HG03520 (cell line): Measurements from ENCODE around the gene FAM135A.
"Not testable (repeated sequence)": the region's sequence is repeated elsewhere in the genome, so short reads cannot be mapped to it uniquely, and the experiment has no call there.

Experiments
- ATAC-seq: cut with Tn5 transposase; IDR thresholded peaks from one replicate; pipeline ENCODE4 v1.9.1; 2021; ENCODE audit warnings: mild to moderate bottlenecking, moderate library complexity; ENCODE audit not compliant: unreplicated experiment

FAM135A gene

DNA sequence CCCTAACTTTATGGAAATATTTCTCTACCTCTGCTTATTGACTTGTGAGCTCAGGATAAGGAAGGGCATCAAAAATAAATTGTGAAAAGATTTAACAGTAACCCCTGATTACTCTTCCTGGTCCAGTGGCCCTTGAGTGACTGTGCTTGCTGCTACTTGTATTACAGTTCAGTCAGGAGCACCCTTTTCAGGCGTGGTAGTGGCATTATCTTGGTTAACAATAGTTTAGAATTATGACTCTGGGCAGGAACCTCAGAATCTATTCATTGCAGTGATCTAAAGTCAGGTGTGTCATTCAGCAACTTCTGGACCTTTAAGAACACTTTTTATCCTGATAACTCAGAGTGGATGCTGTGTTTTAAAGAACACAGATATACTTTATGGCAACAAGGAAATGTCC lies 43.4 kb downstream of the FAM135A start:
- no peak for ATAC-seq

DNA sequence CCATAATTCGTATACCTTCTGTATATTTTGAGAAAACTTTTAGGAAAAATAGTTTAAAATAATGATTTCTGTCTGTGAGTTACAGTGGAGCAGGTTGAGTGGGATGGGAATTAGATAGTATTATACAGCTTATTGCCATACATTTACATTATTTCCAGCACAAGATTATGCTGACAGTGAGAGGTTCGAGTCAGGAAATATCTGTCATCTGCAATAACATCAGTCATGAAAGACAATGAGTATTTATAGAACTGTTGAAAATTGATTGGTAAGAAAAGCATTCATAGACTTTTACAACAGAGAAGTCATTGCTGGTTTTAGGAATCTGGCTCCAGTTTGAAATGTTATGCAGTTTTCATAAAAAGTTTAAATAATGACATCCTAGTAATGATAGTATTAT lies 45.9 kb downstream of the FAM135A start:
- ATAC-seq, result no peak

DNA sequence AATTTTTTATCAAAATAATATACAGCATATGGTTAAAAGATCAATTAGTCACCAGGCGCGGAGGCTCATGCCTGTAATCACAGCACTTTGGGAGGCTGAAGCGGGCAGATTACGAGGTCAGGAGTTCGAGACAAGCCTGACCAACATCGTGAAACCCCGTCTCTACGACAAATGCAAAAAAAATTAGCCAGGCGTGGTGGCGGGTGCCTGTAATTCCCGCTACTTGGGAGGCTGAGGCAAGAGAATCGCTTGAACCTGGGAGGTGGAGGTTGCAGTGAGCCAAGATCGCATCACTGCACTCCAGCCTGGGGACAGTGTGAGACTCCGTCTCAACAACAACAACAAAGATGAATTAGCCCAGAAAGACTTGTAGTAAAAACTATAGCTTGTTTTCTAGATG lies 46.4 kb downstream of the FAM135A start:
- ATAC-seq, result not testable (repeated sequence)

DNA sequence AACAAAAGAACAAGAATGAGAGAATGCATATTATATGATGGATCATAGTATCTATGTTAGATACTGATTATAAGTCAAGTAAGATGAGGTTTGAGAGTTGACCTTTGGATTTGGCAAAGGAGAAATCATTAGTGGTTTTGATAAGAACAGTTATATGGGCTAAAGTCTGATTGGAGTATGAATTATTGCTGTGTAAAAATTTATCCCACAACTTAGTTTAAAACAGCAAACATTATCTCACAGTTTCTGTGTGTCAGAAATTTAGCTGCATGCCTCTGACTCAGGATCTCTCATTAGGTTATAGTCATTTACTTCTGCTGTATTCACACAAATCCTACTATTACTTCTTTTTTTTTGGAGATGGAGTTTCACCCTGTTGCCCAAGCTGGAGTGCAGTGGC lies 56.7 kb downstream of the FAM135A start:
- ATAC-seq, result no peak

DNA sequence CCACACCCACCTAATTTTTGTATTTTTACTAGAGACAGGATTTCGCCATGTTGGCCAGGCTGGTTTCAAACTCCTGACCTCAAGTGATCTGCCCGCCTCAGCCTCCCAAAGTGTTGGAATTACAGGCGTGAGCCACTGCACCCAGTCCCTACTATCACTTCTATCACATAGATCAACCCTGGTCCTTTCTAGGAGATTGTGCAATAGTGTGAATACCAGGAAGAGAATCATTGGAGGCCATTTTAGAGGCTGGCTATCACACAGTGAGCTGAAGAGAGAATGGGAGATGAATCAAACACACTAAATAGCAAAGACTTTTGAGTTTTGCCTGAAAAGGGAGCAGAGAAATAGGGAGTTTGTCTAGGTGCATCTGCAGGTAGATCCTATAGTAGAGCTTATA lies 57.2 kb downstream of the FAM135A start:
- not testable (repeated sequence) for ATAC-seq

DNA sequence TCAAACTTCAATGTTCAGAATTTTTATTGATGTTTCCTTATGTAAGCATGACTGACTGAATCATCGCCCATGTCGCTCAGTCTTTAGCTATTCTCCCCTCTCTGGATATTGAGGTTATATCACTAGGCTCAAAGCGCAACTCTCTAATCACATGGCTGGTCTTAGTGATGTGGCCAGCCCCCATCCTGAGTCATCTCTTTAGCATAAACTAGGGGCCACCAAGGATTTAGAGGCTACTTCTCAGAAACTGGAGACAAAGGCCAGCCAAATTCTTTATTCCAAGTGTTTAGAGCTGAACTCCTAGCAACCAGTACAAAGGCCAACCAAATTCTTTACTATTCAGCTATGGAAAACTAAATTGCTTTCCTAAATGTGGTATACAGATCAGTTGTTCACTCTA lies 61.4 kb downstream of the FAM135A start:
- no peak for ATAC-seq

DNA sequence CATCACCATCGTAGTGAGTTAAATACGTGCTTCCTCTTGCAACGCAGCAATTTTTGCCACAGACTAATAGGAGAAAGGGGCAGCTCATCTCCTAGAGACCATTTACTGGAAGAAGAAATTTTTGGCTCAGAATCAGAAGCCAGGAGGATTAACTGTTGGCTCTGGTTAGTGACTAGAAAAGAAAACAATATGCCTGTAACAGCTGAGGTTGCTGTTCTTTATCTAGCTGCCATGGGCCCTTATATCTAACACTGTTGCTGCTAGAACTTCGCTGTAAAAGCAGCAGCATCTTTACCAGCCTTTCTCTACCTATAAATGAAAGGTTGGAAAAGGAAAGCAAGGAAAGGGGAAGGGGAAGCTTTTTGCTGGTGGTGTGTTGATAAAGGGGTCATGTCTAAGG lies 65.9 kb downstream of the FAM135A start:
- no peak for ATAC-seq

DNA sequence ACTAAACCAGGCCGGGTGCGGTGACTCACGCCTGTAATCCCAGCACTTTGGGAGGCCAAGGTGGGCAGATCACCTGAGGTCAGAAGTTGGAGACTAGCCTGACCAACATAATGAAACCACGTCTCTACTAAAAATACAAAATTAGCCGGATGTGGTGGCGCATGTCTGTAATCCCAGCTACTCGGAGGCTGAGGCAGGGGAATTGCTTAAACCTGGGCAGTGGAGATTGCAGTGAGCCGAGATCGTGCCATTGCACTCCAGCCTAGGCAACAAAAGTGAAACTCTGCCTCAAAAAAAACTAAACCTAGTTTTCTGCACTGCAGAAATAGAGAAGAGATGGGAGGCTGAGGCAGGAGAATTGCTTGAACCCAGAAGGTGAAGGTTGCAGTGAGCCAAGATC lies 73.3 kb downstream of the FAM135A start:
- not testable (repeated sequence) for ATAC-seq

DNA sequence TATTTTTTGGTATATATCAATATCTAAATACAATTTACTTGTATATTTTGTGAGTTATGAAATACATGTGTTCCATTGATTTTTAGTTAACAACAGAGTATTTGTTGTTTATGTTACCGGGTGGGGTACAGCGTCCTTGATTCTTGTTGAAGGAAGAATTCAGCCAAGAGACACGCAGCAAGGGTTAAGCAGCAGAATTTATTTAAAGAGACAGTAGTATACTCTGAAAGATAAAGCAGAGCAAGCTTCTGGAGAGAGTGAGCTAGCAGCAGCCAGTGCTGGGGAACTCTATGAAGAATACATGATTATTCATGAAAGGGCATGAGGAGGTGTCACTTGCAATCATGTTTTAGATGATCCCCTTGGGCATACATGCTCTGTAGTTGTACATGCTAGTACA lies 76.1 kb downstream of the FAM135A start:
- no peak for ATAC-seq

DNA sequence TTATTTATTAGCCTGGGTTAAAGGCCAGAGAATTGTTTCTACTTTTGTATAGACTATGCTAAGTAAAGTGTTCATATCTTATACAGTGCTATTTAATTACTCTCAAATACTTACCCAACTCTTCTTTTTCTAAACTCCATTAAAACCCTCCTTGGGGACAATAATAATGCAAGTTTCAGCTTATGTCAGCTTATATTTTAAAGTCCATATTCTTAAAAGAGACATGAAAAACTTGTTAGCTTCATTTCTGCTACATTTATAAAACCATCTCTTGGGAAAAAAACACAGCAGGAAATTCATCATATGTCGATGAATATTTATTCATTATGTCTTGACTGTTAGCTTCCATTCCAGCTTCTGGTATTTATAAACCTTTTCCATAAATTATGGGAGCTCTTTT lies 81.5 kb downstream of the FAM135A start:
- no peak for ATAC-seq

DNA sequence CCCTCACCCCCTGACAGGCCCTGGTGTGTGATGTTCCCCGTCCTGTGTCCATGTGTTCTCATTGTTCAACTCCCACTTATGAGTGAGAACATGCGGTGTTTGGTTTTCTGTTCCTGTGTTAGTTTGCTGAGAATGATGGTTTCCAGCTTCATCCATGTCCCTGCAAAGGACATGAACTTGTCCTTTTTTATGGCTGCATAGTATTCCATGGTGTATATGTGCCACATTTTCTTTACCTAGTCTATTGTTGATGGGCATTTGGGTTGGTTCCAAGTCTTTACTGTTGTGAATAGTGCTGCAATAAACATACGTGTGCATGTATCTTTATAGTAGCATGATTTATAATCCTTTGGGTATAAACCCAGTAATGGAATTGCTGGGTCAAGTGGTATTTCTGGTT lies 82.5 kb downstream of the FAM135A start:
- ATAC-seq, result not testable (repeated sequence)

DNA sequence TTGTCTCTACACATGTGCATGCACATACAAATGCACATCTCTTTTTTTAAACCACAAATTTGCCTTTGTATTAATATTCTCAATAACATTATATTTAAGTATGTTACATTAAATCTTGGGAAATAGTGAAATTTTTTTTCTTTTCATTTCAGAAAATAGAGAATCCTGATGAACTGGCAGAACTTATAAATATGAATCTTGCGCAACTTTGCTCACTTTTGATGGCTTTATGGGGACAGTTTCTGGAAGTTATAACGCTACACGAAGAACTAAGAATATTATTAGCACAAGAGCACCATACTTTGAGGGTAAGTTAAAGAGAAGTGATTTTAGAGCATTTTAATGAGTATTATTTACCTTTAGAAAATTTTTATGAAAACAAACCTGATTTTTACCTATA lies 89.2 kb downstream of the FAM135A start:
- no peak for ATAC-seq

DNA sequence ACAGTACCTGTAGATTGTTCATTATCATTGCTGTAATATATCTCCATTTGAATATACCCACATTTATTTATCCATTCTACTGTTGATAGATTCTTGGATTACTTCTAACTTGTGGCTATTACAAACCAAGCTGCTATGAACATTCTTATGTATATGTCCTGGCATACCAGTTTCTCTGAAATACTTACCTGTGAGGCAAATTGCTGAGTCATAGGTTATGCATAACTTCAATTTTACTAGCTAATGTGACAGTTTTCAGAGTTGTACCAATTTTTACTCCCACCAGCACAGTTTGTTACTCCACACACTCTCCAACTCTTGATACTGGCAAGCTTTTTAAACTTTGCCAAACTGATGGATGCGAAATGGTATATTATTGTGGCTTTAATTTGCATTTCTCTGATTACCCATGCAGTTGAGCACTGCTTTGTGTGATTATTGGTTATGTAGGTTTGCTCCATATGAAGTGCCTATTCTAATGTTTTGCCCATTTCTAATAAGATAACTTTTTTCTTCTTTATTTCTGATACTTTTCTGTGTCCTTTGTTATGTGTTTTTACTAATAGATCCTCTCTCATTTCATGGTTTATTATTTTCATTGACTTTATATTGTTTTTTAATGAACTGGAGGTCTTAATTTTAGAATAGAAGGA lies 90.6 kb downstream of the FAM135A start:
- ATAC-seq, result no peak

DNA sequence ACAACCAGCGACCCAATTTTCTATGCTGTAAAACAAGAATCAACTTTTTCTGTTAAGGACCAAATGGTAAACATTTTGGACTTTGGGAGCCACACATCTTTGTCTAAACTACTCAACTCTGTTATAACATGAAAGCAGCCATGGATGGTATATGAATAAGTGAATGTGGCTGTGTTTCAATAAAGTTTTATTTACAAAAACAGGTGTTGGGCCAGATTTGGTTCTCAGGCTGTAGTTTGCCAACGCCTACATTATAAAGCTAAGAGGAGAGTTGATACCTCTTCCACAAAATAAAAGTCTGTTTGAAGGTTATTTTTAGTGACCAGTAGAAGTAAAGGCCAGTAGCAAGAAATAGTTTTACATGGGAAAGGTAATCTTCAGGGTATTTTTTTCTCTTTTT lies 93.0 kb downstream of the FAM135A start:
- ATAC-seq, result no peak

DNA sequence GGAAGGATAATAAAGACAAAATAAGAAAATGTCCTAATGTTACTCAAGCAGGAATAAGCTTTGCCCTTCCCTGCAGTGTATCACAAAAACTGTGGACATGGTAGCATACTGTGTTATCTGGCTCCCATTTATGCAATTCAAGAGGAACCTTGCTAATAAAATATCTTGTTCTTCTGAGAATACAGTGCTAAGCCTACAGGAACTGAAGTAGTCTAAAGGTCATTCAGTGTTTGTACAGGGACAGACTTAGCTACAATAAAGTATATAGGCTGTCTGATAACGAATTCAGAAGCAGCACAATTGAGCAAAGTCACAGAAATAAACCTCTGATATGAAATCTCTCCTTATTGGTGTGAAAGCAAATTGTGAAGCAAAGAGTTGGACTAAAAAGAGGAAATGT lies 93.9 kb downstream of the FAM135A start:
- no peak for ATAC-seq

DNA sequence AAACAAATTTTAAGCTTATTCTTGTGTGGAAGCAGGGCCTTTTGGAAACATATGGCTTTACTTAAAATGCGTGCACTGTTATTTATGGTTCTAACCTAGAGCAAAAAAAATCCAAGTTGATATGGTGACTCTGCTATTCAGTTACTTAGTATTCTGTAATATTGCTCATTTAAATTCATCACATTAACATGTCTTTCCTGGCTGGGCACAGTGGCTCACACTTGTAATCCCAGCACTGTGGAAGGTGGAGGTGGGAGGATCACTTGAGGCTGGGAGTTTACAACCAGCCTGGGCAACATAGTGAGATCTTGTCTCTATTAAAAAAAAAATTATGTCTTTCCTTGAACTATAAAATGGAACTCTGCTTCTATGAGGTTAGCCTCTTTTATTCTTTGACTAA lies 95.6 kb downstream of the FAM135A start:
- no peak for ATAC-seq

DNA sequence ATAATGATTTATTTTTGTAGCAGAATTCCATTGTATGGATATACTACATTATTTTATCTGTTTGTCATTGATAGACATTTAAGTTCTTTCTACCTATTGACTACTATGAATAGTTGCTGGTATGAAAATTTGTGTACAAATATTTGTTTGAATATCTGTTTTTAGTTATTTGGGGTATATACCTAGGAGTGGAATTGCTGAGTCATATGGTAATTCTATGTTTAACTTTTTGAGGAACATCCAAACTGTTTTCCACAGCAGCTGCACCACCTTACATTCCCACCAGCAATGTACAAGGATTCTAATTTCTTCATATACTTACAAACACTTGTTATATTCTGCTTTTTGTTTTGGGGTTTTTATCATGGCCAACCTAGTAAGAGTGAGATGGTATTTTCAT lies 97.3 kb downstream of the FAM135A start:
- no peak for ATAC-seq

DNA sequence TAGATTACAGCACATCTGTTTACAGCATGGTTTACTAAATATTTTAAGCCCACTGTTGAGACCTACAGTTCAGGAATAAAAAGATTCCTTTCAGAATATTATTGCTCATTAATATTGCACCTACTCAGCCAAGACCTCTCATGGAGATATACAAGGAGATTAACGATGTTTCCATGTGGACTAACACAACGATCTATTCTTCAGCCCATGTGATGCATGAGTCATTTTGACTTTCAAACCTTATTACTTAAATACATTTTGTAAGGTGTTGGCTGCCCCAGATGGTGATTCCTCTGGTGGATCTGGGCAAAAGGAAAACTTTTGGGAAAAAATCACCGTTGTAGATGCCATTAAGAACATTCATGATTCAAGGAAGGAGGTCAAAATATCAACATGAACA lies 105.4 kb downstream of the FAM135A start:
- no peak for ATAC-seq

DNA sequence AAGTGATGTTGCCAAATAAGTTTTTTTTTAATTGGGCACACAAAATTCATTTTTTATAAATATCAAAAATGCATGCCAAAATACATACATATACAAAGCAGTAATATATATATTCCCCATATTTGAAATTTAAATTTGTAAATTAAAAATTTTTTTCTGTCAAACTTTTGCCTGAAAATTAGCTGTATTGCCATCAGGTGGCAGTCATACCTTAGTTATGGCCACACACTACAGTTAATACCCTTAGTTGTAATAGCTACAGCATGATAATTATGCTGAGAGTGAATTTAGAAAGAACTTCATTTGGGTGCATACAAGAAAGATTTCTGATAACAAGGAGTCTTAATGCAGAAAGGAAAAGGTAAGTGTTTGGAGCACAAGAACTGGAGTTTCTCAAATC lies 107.3 kb downstream of the FAM135A start:
- no peak for ATAC-seq

DNA sequence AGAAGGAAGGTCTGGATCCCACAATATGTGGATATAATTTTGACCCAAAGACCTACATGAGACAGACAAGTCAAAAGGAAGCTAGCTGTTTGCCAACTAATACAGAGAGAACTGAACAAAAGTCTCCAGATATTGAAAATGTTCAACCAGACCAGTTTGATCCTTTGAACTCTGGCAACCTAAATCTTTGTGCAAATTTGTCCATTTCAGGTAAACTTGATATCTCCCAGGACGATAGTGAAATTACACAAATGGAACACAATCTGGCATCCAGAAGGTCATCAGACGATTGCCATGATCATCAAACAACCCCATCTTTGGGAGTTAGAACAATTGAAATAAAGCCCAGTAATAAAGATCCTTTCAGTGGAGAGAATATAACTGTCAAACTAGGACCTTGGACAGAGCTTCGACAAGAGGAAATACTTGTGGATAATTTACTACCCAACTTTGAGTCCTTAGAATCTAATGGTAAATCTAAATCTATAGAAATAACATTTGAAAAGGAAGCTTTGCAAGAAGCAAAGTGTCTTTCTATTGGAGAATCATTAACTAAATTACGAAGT lies 111.5 kb downstream of the FAM135A start:
- ATAC-seq, result no peak

DNA sequence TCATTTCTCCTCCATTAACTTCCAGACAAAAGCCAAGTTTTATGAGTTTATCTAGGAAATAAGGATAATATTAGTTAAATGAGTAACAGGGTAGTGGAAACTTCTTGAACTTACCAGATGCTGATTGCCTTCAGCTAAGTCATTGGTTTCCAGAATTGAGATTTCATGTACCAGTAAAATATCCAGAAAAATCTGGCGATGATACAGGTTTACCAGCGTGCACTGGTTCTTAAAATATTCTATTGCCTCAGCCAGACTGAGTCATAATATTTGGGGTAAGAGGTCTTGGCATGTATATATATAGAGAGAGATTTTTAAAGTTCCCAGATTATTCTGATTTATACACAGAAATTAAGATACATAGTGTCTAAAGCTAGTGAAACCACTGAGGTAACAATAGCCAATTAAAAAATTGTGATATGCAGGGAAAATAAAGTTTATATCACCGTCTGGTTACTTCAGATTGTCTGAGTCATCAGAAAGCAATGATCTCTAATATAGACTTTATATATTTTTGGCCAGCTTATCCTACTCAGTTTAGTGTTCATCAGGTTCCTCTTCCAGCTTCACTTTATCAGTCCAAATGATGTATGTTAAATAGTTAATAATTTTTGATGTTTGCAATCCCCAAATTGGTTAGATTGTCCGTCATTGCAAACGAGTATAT lies 113.9 kb downstream of the FAM135A start:
- ATAC-seq, result no peak

DNA sequence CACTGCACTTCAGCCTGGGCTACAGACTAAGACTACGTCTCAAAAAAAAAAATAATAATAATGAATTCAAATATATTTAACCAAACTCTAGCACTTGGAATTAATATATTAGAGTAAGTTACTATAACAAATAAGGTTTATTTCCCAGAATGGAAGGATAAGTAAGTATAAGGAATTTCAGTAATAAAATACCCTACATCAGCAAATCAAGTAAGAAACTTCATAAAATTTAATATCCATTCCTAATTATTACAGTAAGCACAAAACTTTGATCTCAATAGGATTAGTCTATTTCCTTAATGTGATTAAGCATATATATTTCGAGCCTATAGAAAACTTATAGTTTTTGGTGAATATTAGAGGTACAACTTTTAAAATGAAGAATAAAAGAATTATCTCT lies 116.7 kb downstream of the FAM135A start:
- ATAC-seq, result no peak

DNA sequence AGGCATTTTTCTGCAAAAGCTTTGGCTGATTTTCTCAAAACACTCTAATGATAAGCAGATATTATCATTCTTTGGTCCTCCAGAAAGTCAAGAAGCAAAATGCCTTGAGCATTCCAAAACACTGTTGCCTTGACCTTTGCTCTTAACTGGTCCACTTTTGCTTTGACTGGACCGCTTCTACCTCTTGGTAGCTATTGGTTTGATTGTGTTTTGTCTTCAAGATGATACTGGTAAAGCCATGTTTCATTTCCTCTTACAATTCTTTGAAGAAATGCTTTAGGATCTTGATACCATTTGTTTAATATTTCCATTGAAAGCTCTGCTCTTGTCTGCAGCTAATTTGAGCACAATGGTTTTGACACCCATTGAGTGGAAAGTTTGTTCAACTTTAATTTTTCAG lies 117.8 kb downstream of the FAM135A start:
- no peak for ATAC-seq
